Muscle of back (tissue), 11 donors: ENCODE measurements around the gene DLG2. TPM values are rescaled to one million over a fixed set of nuclear protein-coding genes. Genes with fewer than 3 reads are reported as not detected.

ENCODE experiments used
- DNase-seq, 3 donors: peaks; one replicate each; pipeline versions ENCODE4 v3.0.0 to v3.0.0-alpha.2; 2013
- polyA plus RNA-seq, 10 donors: library from polyadenylated mRNA; unstranded; fragments of 120-200 nt; gene quantifications; one replicate each; pipeline ENCODE4 v1.2.1, GENCODE V29; 2013; ENCODE audit not compliant: insufficient read length in 10 of 10

DLG2 gene
- polyA plus RNA-seq, 10 donors: 7.0 to 15.2 (median 10.4) TPM

- DNase-seq: no peak
Observed at GRCh38 chr11:84496122-84496521, 1131.0 kb downstream of the DLG2 start.

- no peak for DNase-seq
Observed at GRCh38 chr11:84480131-84480530, 1147.0 kb downstream of the DLG2 start.

GRCh38 chr11:84476581-84476980 is 1150.6 kb downstream of the DLG2 start:
- peak in 2 of 3 donors; percentile 25 to 60 for DNase-seq

GRCh38 chr11:84471501-84471900 is 1155.6 kb downstream of the DLG2 start:
- DNase-seq: no peak

- no peak for DNase-seq
Observed at GRCh38 chr11:84468235-84468634, 1158.9 kb downstream of the DLG2 start.

GRCh38 chr11:84465040-84465439 is 1162.1 kb downstream of the DLG2 start:
- peak in 1 of 3 donors; percentile 31 for DNase-seq

GRCh38 chr11:84455691-84456090 is 1171.5 kb downstream of the DLG2 start:
- DNase-seq: peak in 1 of 3 donors; percentile 51

- no peak for DNase-seq
Observed at GRCh38 chr11:84452211-84452610, 1174.9 kb downstream of the DLG2 start.

- DNase-seq: no peak
Observed at GRCh38 chr11:84438565-84438964, 1188.6 kb downstream of the DLG2 start.

- no peak for DNase-seq
Observed at GRCh38 chr11:84437071-84437980, 1189.8 kb downstream of the DLG2 start.

- no peak for DNase-seq
Observed at GRCh38 chr11:84430661-84431060, 1196.5 kb downstream of the DLG2 start.

- no peak for DNase-seq
Observed at GRCh38 chr11:84425673-84426072, 1201.5 kb downstream of the DLG2 start.

GRCh38 chr11:84420271-84420670 is 1206.9 kb downstream of the DLG2 start:
- peak in 1 of 3 donors; percentile 2 for DNase-seq

GRCh38 chr11:84419616-84420015 is 1207.5 kb downstream of the DLG2 start:
- no peak for DNase-seq

- DNase-seq: no peak
Observed at GRCh38 chr11:84414920-84415319, 1212.2 kb downstream of the DLG2 start.

GRCh38 chr11:84413549-84413948 is 1213.6 kb downstream of the DLG2 start:
- DNase-seq: no peak

- no peak for DNase-seq
Observed at GRCh38 chr11:84412862-84413261, 1214.3 kb downstream of the DLG2 start.

GRCh38 chr11:84408946-84409411 is 1218.2 kb downstream of the DLG2 start:
- no peak for DNase-seq

- no peak for DNase-seq
Observed at GRCh38 chr11:84407091-84407490, 1220.1 kb downstream of the DLG2 start.

GRCh38 chr11:84398017-84398626 is 1229.0 kb downstream of the DLG2 start:
- peak in 2 of 3 donors; percentile 6 to 12 for DNase-seq

GRCh38 chr11:84396521-84396920 is 1230.6 kb downstream of the DLG2 start:
- DNase-seq: no peak

GRCh38 chr11:84390441-84391078 is 1236.6 kb downstream of the DLG2 start:
- DNase-seq: no peak

GRCh38 chr11:84389696-84390095 is 1237.4 kb downstream of the DLG2 start:
- no peak for DNase-seq
